Body of pancreas (tissue), 4 donors: ENCODE data around the gene TACC3. TPM values are rescaled to one million over a fixed set of nuclear protein-coding genes. Genes with fewer than 3 reads are reported as not detected.

Experiments used
- ATAC-seq: fragments of 150-250 bp; one replicate; pipeline ENCODE4 v1.9.1; 2016
- DNase-seq, 4 donors: peaks; one replicate each; pipeline ENCODE4 v3.0.0-alpha.2; 2019
- H3K27ac ChIP-seq, 4 donors: fragments of 200-600 bp; sonication (generic); 1 replicate in 3 of 4; 2 replicates in 1 of 4; pipeline versions ENCODE4 v1.5.1 to v1.6.1; 2016 to 2019; ENCODE audit warnings: mild to moderate bottlenecking in 1 of 4, mixed read lengths in 1 of 4, moderate library complexity in 1 of 4
- H3K27me3 ChIP-seq, 2 donors: fragments of 200-600 bp; sonication (generic); one replicate each; pipeline ENCODE4 v1.6.0; 2016; ENCODE audit warnings: mild to moderate bottlenecking in 1 of 2
- H3K36me3 ChIP-seq, 2 donors: fragments of 200-600 bp; sonication (generic); replicated peaks in 1 of 2; 2 replicates each; pipeline ENCODE4 v1.5.1; 2016; ENCODE audit warnings: low read depth in 2 of 2; ENCODE audit not compliant: insufficient read depth in 1 of 2
- H3K4me1 ChIP-seq: fragments of 200-600 bp; sonication (generic); one replicate; pipeline ENCODE4 v1.6.0; 2016
- H3K4me3 ChIP-seq, 2 donors: fragments of 200-600 bp; sonication (generic); 1 replicate in 1 of 2; 2 replicates in 1 of 2; pipeline ENCODE4 v1.5.1; 2016 to 2019
- H3K9me3 ChIP-seq, 3 donors: fragments of 200-600 bp; sonication (generic); 1 replicate in 2 of 3; 2 replicates in 1 of 3; pipeline ENCODE4 v1.5.1; 2016
- CTCF ChIP-seq, 7 experiments: fragments of 450-650 bp in 4 of 7; fragments of 200-600 bp in 3 of 7; sonication (generic) in 3 of 7; IDR thresholded peaks; one replicate each; pipeline ENCODE4 v1.5.1; 2016 to 2019; ENCODE audit warnings: antibody characterized with exemption in 7 of 7
- POLR2A ChIP-seq, 3 donors: fragments of 450-650 bp; IDR thresholded peaks; one replicate each; pipeline ENCODE4 v1.6.1; 2016; ENCODE audit warnings: antibody characterized with exemption in 3 of 3, mild to moderate bottlenecking in 2 of 3
- WGBS, 2 donors: methylation state at CpG; one replicate each; pipeline ENCODE4 v1.1.5; 2017; 5-methylcytosine and 5-hydroxymethylcytosine counted together
- intact Hi-C: fragments of 100-400 bp; cut with DNase I; formaldehyde crosslinking; loops from one replicate; pipeline ENCODE4 v1.15.1; 2023
- total RNA-seq, 2 donors: library from RNA; depleted of rRNA; stranded (reverse); fragments of >200 nt; gene quantifications; one replicate each; pipeline ENCODE4 v1.1.0, GENCODE V29; 2016

TACC3 gene
- total RNA-seq, 2 donors from 2014 or later = 5.7 to 8.9 TPM

GRCh38 chr4:1715002-1715758 lies 6.1 kb upstream of the TACC3 start:
- no peaks in the 10 kb centered on the region for H3K27me3 ChIP-seq
- no peaks in the 10 kb centered on the region for H3K9me3 ChIP-seq
- ATAC-seq (no peak), DNase-seq (peak in 1 of 4 donors; percentile 37)
- peaks cover 80% of the 10 kb centered on the region for H3K4me1 ChIP-seq
- intact Hi-C loops = no loop called here
- TF ChIP-seq CTCF (IDR thresholded peaks at IDR 0.05) = no peak
- no peak for TF ChIP-seq POLR2A (IDR thresholded peaks at IDR 0.05)
- no peaks in the 10 kb centered on the region for H3K36me3 ChIP-seq
- peak overlapping the region in 2 of 4 donors; percentile 39 to 100 for H3K27ac ChIP-seq
- no peak overlapping the region for H3K4me3 ChIP-seq
- WGBS, 2 donors = 67 to 80% methylated on average over 10 to 16 of the region's 16 CpGs

GRCh38 chr4:1716065-1716945 lies 5.0 kb upstream of the TACC3 start:
- H3K27me3 ChIP-seq = no peaks in the 10 kb centered on the region
- H3K27ac ChIP-seq = no peak overlapping the region
- H3K4me3 ChIP-seq = no peak overlapping the region
- no peaks in the 10 kb centered on the region for H3K36me3 ChIP-seq
- intact Hi-C loops = no loop called here
- no peaks in the 10 kb centered on the region for H3K9me3 ChIP-seq
- WGBS, 2 donors = 81 to 91% methylated on average over 9 to 15 of the region's 15 CpGs
- H3K4me1 ChIP-seq = peaks cover 73% of the 10 kb centered on the region
- TF ChIP-seq POLR2A (IDR thresholded peaks at IDR 0.05) (peak in 1 of 3 donors; percentile 6), CTCF (IDR thresholded peaks at IDR 0.05) (no peak)
- no peak for DNase-seq
- ATAC-seq = no peak

- Histone ChIP-seq H3K36me3 (no peaks in the 10 kb centered on the region), H3K27ac (peak overlapping the region; percentile 68 to 97 (median 85)), H3K9me3 (no peaks in the 10 kb centered on the region), H3K4me3 (no peak overlapping the region), H3K4me1 (peaks cover 82% of the 10 kb centered on the region), H3K27me3 (no peaks in the 10 kb centered on the region)
- intact Hi-C loops = no loop called here
- TF ChIP-seq POLR2A (IDR thresholded peaks at IDR 0.05) = no peak
- TF ChIP-seq CTCF (IDR thresholded peaks at IDR 0.05) = no peak
- no peak for ATAC-seq
- no peak for DNase-seq
- 84 to 90% methylated on average over 4 to 21 of the region's 32 CpGs for WGBS, 2 donors
These were observed 3.9 kb upstream of the TACC3 start for GRCh38 chr4:1717129-1718094.

GRCh38 chr4:1718095-1718850 lies 3.0 kb upstream of the TACC3 start:
- DNase-seq (peak; percentile 74 to 90 (median 88)), ATAC-seq (peak; percentile 6)
- Histone ChIP-seq H3K36me3 (no peaks in the 10 kb centered on the region), H3K4me1 (peaks cover 78% of the 10 kb centered on the region), H3K27ac (peak overlapping the region; percentile 68 to 97 (median 85)), H3K27me3 (no peaks in the 10 kb centered on the region), H3K4me3 (no peak overlapping the region), H3K9me3 (no peaks in the 10 kb centered on the region)
- intact Hi-C loops = no loop called here
- TF ChIP-seq POLR2A (IDR thresholded peaks at IDR 0.05) (peak; percentile 19 to 39 (median 30)), CTCF (IDR thresholded peaks at IDR 0.05) (no peak)
- WGBS, 2 donors = 30 to 33% methylated on average over 12 to 28 of the region's 31 CpGs
